ENCODE data around the gene ANP32A. TPM values are rescaled to one million over a fixed set of nuclear protein-coding genes. Genes with fewer than 3 reads are reported as not detected.

ANP32A gene
- total RNA-seq (2022; extraction: Qiagen RNA extraction): 249 to 333 TPM (median 269 TPM) in 5 replicates

DNA sequence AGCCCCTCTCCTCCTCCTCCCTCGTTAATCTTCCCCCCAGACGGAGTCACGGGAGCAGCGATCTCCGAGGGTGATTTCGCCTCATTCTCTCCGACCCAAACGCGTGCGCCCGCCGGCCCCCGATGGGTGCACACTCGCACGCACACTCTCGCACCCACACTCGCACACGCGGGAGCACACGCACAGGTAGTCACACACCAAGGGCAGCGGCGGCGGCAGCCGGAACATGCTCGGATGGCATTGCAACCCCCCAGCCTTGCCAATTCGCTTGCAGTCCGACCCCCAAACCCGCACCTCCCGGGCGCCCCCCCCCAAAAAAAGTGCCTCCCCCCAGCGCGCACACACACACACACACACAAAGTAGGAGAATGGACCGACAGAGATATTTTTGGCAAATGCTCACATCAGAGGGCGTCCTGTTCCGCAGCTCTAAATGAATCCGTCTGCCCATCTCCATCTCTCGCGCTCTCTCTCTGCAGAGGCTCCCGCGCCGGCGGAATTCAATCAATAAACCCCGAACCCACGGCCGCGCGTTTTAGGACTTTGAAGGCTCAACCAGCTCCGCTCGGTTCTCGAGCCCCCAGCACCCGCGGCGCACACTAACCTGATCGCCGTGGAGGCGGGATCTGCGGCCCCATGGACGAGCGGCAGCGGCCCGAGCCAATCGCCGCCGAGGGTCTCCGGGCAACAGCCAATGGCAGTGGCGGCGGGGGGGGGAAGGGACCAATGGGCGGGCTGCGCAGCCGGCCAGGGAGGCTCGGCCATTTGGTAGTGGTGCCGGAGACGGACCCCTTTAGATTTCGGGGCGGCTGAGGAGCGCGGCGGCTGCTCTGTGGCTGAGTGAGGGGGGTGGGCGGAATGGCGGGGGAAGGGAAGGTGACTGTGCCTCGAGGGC is at the start of gene ANP32A:
Gene ANP32A (minus strand): TSS at position 601 of the 895 bp plus-strand sequence. CDS start 144 bp downstream, at position 457.

Other genes with a start within 250 kb of the ANP32A start
- gene CORO2B, start 241.9 kb downstream of the ANP32A start, total RNA-seq (2022; extraction: Qiagen RNA extraction): 2.7 to 4.2 TPM (median 3.3 TPM) in 5 replicates
- not detected in 5 replicates for gene SPESP1, start 109.6 kb upstream of the ANP32A start, total RNA-seq (2022; extraction: Qiagen RNA extraction)
- 0.11 to 0.35 TPM (median 0.20 TPM) in 5 replicates for gene NOX5, start 193.8 kb upstream of the ANP32A start, total RNA-seq (2022; extraction: Qiagen RNA extraction)

All from A549 treated with Hydrocortisone at 1 μM for 4 hours (cell line).